Measurements from ENCODE around the gene MCM9. TPM values are rescaled to one million over a fixed set of nuclear protein-coding genes. Genes with fewer than 3 reads are reported as not detected.
"Not testable (repeated sequence)": the region's sequence is repeated elsewhere in the genome, so short reads cannot be mapped to it uniquely, and the experiment has no call there.

MCM9 gene
- total RNA-seq, 1 donor from 2014 or later: 6.8 TPM

DNA sequence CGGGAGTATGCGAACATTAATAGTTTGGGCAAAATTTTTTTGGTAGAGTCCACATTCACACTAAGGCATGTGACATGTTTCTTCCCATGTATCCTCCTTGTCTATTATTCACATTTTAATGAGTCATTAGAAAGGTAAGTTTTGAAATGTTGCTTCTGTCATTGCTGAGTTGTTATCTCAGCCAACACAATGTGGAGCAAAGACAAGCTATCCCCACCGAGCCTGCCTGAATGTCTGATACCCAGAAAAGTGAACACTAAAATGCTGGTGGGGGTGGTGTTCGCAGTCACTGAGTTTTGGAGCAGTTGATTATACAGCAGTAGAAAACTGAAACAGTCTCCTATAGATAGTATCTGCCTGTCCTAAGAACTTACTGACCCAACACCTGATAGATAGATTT is 109.3 kb downstream of the MCM9 start:
- intact Hi-C loops (cut with DNase I): no loop called here

GRCh38 chr6:118815495-118815894 is 119.5 kb downstream of the MCM9 start:
- intact Hi-C loops (cut with DNase I): no loop called here
- no peak for DNase-seq (ENCODE audit: low spot score)

More for the DNA sequence above, 109.3 kb downstream of the MCM9 start:
- no peak for DNase-seq (ENCODE audit: low spot score)

GRCh38 chr6:118813775-118814174 is 121.2 kb downstream of the MCM9 start:
- no peak for DNase-seq (ENCODE audit: low spot score)
- intact Hi-C loops (cut with DNase I): no loop called here

GRCh38 chr6:118812970-118813369 is 122.0 kb downstream of the MCM9 start:
- no peak for DNase-seq (ENCODE audit: low spot score)
- intact Hi-C loops (cut with DNase I): no loop called here

- intact Hi-C loops (cut with DNase I): no loop called here
- no peak for DNase-seq (ENCODE audit: low spot score)
These were observed 124.4 kb downstream of the MCM9 start for GRCh38 chr6:118810420-118811027.

DNA sequence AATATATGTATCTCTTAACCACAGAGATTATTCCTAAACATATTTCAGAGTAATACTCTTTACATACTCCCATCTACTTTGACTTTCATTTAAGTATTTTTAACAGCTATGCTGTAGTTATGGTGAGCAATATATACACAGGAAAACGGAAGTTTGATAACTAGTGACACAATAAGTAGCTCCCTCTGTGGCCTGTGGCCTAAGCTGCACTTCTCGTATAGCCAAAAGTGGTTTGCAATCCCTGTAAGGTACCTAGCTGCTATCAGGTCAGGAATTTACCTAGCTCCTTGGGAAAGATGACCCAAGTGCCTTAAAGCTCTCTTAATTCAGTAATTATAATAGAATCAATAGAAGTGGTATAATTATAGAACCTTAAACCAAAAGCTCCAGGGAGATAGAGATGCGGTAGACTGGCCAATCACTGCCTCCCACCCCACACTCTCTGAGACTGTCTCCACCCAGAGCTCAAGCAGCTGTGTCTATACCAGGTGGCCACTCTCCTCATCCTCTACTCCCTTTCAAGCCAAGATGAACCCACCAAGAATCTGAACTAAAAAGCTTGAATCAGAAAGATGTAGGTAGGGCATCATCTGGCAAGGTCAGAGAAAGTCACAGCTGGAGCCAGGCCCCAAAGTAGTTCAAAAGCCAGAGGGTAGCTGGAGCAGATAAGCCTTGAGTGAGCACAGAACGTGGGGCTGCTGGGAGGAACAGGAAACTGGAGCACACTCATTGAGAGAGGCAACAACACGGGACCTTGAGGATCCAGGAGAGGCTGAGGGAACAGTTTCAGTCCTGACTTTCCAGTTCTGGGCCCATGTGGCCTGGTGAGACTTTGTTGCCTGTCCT is 125.9 kb downstream of the MCM9 start:
- intact Hi-C loops (cut with DNase I): loop anchor here (10.0 kb wide), 1 partner anchor 524 kb away; no protein-coding TSS in a partner anchor
- no peak for DNase-seq (ENCODE audit: low spot score)

DNA sequence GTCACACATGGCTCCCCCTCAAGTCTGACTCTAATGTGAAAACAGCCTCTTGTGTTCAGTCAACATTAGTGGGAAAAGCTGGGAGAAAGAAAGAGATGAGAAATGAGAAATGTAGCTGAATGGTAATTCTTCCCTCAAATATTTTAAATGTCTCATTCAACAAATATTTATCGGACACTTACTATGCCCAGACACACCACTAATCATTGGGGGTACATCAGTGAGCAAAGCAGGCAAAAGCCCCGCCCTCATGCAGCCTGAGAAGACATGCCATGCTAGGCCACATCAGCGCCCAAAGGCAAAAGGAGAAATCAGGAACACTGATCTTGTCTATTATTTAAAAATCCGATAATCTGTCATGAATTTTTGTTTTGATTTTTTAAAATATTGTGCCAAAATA is 130.9 kb downstream of the MCM9 start:
- DNase-seq (ENCODE audit: low spot score): no peak
- intact Hi-C loops (cut with DNase I): loop anchor here (10.0 kb wide), 1 partner anchor 519 kb away; no protein-coding TSS in a partner anchor

- DNase-seq (ENCODE audit: low spot score): no peak
- intact Hi-C loops (cut with DNase I): loop anchor here (10.0 kb wide), 1 partner anchor 516 kb away; no protein-coding TSS in a partner anchor
These were observed 133.7 kb downstream of the MCM9 start for GRCh38 chr6:118801257-118801656.

DNA sequence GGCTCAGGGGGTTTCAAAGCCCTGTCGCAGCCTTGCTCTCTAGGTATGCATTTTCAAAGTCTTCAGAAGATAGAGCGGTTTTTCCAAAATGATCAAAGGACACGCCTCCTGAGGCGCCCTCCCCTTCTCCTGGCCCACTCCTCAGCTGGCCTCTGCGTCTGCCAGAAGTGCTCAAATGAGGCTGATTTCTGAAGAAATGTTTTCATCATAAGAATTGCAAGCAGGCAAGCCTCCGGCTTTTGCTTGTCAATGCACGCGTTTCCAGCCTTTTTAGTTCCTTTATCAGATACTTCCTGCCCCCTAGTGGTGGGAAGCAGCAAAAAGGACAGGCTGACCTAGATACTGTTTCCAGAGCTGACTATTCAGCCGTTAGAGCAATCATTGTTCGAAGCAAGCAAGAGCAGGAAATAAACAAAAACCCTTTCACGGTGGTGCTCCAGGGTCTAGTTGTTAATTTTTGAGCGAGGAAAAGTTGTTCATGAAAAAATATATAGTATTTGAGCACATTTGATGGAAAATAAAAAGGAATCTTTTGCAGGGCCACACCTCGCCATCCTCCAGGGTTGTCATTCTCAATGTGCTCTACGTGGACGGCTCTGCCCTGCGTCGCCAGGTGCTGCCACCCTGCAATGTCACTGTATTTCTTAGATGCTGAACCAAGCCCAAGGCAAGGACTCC is 134.4 kb downstream of the MCM9 start:
- intact Hi-C loops (cut with DNase I): loop anchor here (10.0 kb wide), 1 partner anchor 516 kb away; no protein-coding TSS in a partner anchor
- DNase-seq (ENCODE audit: low spot score): peak; percentile 84

DNA sequence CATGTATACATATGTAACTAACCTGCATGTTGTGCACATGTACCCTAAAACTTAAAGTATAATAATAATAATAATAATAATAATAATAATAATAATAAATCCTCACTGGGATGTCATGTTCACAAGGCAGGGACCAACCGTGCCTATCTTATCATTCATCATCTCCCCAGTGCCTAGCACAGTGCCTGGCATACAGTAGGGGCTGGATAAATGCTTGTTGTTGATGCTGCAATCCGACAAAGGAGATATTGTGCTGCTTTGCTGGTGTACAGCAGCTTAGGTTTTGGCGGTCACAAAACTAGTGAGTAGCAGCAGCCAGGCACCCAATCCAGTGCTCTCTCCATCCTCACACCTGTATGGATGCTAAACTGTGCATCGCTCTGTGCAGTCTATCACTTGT is 135.1 kb downstream of the MCM9 start:
- intact Hi-C loops (cut with DNase I): loop anchor here (10.0 kb wide), 1 partner anchor 515 kb away; no protein-coding TSS in a partner anchor
- no peak for DNase-seq (ENCODE audit: low spot score)

DNA sequence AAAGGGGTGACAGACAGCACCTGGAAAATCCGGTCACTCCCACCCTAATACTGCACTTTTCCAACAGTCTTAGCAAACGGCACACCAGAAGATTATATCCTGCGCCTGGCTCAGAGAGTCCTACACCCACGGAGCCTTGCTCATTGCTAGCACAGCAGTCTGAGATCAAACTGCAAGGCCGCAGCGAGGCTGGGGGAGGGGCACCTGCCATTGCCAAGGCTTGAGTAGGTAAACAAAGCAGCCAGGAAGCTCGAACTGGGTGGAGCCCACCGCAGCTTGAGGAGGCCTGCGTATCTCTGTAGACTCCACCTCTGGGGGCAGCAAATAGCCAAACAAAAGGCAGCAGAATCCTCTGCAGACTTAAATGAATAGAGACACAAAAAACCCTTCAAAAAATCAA is 138.4 kb downstream of the MCM9 start:
- intact Hi-C loops (cut with DNase I); DNase-seq (ENCODE audit: low spot score): not testable (repeated sequence)

DNA sequence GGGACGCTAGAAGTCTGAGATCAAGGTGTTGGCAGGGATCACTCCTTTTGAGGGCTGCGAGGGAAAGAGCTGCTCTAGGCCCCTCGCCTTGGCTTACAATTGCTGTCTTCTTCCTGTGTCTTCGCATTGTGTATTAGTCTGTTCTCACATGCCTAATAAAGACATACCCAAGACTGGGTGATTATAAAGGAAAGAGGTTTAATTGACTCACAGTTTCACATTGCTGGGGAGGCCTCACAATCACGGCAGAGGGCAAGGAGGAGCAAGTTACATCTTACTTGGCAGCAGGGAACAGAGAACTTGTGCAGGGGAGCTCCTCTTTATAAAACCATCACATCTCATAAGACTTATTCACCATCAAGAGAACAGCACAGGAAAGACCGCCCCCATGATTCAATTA is 143.5 kb downstream of the MCM9 start:
- DNase-seq (ENCODE audit: low spot score): no peak
- intact Hi-C loops (cut with DNase I): no loop called here

DNA sequence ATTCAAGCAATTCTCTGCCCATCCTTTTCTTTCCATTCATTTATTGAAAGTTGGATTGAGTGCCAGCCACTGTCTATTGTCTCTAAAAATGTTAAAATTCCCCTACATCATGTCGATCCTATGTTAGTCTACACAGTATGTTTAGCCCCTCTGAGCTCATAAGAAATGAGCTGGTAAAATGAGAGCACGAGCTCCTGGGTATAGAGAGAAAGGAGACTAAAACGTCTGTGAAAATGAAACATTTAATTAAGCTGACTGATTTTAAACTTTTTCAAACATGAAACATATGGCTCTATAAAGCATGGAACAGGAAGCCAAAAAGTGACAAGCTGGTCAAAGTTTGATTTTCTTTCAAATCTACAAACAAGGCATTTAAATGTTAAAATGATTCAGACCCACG is 145.0 kb downstream of the MCM9 start:
- DNase-seq (ENCODE audit: low spot score): no peak
- intact Hi-C loops (cut with DNase I): no loop called here

GRCh38 chr6:118789419-118789818 is 145.5 kb downstream of the MCM9 start:
- intact Hi-C loops (cut with DNase I): no loop called here
- DNase-seq (ENCODE audit: low spot score): no peak

DNA sequence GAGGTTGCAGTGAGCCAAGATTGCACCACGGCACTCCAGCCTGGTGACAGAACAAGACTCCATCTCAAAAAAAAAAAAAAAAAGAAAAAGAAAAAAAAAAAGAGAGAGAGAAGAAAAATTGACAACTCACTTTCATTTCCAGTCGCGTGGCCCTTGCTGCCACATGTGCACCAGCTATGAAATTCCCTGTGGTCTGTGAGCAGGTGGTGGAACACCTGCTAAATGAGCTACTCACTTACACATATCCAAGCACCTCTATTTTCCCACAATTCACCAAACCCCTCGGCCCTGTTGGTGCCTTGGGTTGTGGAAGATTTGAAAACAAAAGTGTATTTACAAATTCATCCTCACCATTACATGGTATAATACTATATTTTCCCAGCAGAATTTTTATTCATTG is 146.3 kb downstream of the MCM9 start:
- no peak for DNase-seq (ENCODE audit: low spot score)
- intact Hi-C loops (cut with DNase I): no loop called here

GRCh38 chr6:118787724-118788423 is 147.1 kb downstream of the MCM9 start:
- no peak for DNase-seq (ENCODE audit: low spot score)
- intact Hi-C loops (cut with DNase I): no loop called here

DNA sequence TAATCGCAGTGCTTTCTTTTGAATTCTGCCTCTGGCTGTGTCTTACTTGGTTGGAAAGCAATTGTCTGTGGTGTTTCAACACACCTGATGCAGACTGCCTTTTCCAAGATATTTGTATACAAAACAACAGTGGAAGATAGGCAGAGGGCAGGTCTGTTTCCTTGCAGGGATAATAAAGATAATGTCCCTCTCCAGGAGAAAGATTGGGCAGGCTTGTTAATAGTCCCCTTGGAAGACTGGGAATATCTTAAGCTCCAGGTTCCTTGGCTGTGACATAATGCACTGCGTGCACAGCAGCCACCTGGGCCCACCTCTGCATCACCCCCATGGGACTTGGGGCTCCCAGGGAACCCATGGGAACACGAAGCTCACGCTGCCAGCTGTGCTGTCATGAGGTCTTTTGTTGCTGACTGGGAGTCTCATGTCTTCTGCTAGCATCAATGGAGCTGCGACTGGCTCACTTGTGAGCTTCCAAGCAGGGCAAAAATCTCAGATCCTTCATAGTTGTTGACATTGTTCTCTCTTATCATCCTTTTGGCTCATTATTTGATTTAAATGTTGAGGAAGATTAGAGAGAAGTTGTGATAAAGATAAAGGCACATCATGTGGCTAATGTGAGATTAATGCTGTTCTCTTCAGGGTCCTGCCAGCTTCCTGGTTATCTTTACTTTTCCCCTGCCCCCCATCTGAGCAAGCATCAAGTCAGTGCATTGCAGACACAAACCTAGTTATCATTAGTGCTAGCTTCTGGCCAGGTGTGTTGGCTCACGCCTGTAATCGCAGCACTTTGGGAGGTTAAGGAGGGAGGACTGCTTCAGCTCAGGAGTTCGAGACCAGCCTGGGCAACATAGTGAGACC is 148.1 kb downstream of the MCM9 start:
- intact Hi-C loops (cut with DNase I): no loop called here
- DNase-seq (ENCODE audit: low spot score): no peak

GRCh38 chr6:118785601-118786000 is 149.4 kb downstream of the MCM9 start:
- intact Hi-C loops (cut with DNase I): no loop called here
- DNase-seq (ENCODE audit: low spot score): no peak

GRCh38 chr6:118784641-118785164 is 150.3 kb downstream of the MCM9 start:
- intact Hi-C loops (cut with DNase I): no loop called here

More at GRCh38 chr6:118784641-118785164, 150.3 kb downstream of the MCM9 start:
- DNase-seq (ENCODE audit: low spot score): no peak
